ENCODE results near the gene VAV3.

DNA sequence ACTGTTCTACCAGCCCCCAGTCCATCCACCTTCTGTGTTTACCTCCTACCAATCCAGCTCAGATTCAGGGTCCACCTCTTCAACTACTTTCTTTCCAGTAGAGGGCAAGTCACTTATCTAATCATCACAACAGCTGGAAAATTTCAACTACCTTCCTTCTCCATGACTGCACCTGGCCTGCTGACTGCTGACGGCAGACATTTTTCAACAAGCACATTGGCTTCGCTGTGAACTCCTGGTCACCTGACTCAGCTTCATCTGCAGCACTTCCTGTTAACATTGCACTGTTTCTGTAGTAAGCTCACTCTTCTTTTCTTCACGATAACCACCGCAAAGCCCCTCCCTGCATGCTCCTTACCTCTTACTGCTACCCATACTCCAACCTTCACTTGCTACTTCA lies 418.4 kb downstream of the VAV3 start:
- TF ChIP-seq POLR2A (IDR thresholded peaks at IDR 0.05) = no peak
- TF ChIP-seq, protein P1, sequence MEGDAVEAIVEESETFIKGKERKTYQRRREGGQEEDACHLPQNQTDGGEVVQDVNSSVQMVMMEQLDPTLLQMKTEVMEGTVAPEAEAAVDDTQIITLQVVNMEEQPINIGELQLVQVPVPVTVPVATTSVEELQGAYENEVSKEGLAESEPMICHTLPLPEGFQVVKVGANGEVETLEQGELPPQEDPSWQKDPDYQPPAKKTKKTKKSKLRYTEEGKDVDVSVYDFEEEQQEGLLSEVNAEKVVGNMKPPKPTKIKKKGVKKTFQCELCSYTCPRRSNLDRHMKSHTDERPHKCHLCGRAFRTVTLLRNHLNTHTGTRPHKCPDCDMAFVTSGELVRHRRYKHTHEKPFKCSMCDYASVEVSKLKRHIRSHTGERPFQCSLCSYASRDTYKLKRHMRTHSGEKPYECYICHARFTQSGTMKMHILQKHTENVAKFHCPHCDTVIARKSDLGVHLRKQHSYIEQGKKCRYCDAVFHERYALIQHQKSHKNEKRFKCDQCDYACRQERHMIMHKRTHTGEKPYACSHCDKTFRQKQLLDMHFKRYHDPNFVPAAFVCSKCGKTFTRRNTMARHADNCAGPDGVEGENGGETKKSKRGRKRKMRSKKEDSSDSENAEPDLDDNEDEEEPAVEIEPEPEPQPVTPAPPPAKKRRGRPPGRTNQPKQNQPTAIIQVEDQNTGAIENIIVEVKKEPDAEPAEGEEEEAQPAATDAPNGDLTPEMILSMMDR (IDR thresholded peaks at IDR 0.05 in 4 of 5, conservative IDR thresholded peaks at IDR 0.05 in 1 of 5) = no peak

Data from gastrocnemius medialis (tissue), 4 donors.